WTC11 (cell line): ENCODE results near the gene SYNE3. TPM values are rescaled to one million over a fixed set of nuclear protein-coding genes. Genes with fewer than 3 reads are reported as not detected.

Experiments used
- ATAC-seq: fragments of 200-7000 bp; cut with Tn5 transposase; 2 replicates; pipeline ENCODE4 v1.10.0; 2021; ENCODE audit warnings: mild to moderate bottlenecking, moderate library complexity
- CTCF ChIA-PET: fragments of 300-600 bp; sonication (Branson Sonifier 250); formaldehyde crosslinking; loops from one replicate; lab custom pipeline; 2021; ENCODE audit warnings: antibody characterized with exemption; lab: Charles Lee
- POLR2A ChIA-PET: fragments of 350-600 bp; sonication (Branson Sonifier 250); formaldehyde crosslinking; loops from one replicate; lab custom pipeline; 2021; ENCODE audit warnings: antibody characterized with exemption; lab: Charles Lee
- DNase-seq: peaks from one replicate; pipeline ENCODE4 v3.0.0; 2021; ENCODE audit warnings: low spot score
- H3K27ac Mint-ChIP-seq: 2 replicates; pipeline ENCODE4 v1.8.0; 2021; ENCODE audit warnings: mixed read lengths
- H3K27me3 Mint-ChIP-seq: 2 replicates; pipeline ENCODE4 v1.8.0; 2021; ENCODE audit warnings: low read depth, mild to moderate bottlenecking, moderate library complexity, mixed read lengths
- H3K36me3 Mint-ChIP-seq: 2 replicates; pipeline ENCODE4 v1.8.0; 2021; ENCODE audit warnings: mixed read lengths
- H3K4me1 Mint-ChIP-seq: 2 replicates; pipeline ENCODE4 v1.8.0; 2022; ENCODE audit warnings: mixed read lengths
- H3K4me3 Mint-ChIP-seq: 2 replicates; pipeline ENCODE4 v1.8.0; 2021; ENCODE audit warnings: mild to moderate bottlenecking, moderate library complexity, mixed read lengths
- H3K9me3 Mint-ChIP-seq: 2 replicates; pipeline ENCODE4 v1.8.0; 2021; ENCODE audit warnings: mixed read lengths
- ATF3 ChIP-seq: sonication (generic); formaldehyde crosslinking; conservative IDR thresholded peaks from 2 replicates; pipeline ENCODE4 v1.8.1; 2022; ENCODE audit warnings: mild to moderate bottlenecking, missing genetic modification reagents
- CDX4 ChIP-seq: fragments of 250-450 bp; sonication (Bioruptor Pico); IDR thresholded peaks from 2 replicates; pipeline ENCODE4 v1.9.0; 2021; ENCODE audit warnings: moderate library complexity, mild to moderate bottlenecking, inconsistent platforms, borderline replicate concordance
- CTCF ChIP-seq: fragments of 200-600 bp; IDR thresholded peaks from 2 replicates; pipeline ENCODE4 v1.8.0; 2022; ENCODE audit warnings: antibody characterized with exemption
- E2F4 ChIP-seq: sonication (generic); formaldehyde crosslinking; IDR thresholded peaks from 2 replicates; pipeline ENCODE4 v1.8.1; 2022; ENCODE audit warnings: low read depth, mild to moderate bottlenecking, moderate library complexity, missing genetic modification reagents, borderline replicate concordance
- GABPB1 ChIP-seq: sonication (generic); formaldehyde crosslinking; IDR thresholded peaks from 2 replicates; pipeline ENCODE4 v1.8.1; 2023; ENCODE audit warnings: mild to moderate bottlenecking, missing genetic modification reagents
- HMGA2 ChIP-seq: fragments of 250-450 bp; sonication (Bioruptor Pico); IDR thresholded peaks from 2 replicates; pipeline ENCODE4 v1.4.0; 2021; ENCODE audit warnings: mild to moderate bottlenecking, moderate library complexity
- IRF2 ChIP-seq: sonication (generic); formaldehyde crosslinking; IDR thresholded peaks from 2 replicates; pipeline ENCODE4 v1.8.0; 2022; ENCODE audit warnings: low read depth, missing genetic modification reagents, borderline replicate concordance
- NFATC4 ChIP-seq: fragments of 250-450 bp; sonication (Bioruptor Pico); IDR thresholded peaks from 2 replicates; pipeline ENCODE4 v1.9.0; 2021; ENCODE audit warnings: mild to moderate bottlenecking
- OVOL2 ChIP-seq: fragments of 250-450 bp; sonication (Bioruptor Pico); IDR thresholded peaks from 2 replicates; pipeline ENCODE4 v1.9.0; 2021; ENCODE audit warnings: mild to moderate bottlenecking, borderline replicate concordance
- PRDM15 ChIP-seq: sonication (generic); formaldehyde crosslinking; IDR thresholded peaks from 2 replicates; pipeline ENCODE4 v1.8.0; 2022; ENCODE audit warnings: missing genetic modification reagents
- SOX15 ChIP-seq: fragments of 250-450 bp; sonication (Bioruptor Pico); IDR thresholded peaks from 2 replicates; pipeline ENCODE4 v1.9.0; 2021; ENCODE audit warnings: mild to moderate bottlenecking
- ZBTB21 ChIP-seq: sonication (generic); formaldehyde crosslinking; IDR thresholded peaks from 2 replicates; pipeline ENCODE4 v1.8.1; 2023; ENCODE audit warnings: mild to moderate bottlenecking, missing genetic modification reagents, borderline replicate concordance
- ZNF232 ChIP-seq: sonication (generic); formaldehyde crosslinking; IDR thresholded peaks from 2 replicates; pipeline ENCODE4 v1.8.0; 2022; ENCODE audit warnings: mild to moderate bottlenecking, missing genetic modification reagents
- ZNF263 ChIP-seq: sonication (generic); formaldehyde crosslinking; IDR thresholded peaks from 2 replicates; pipeline ENCODE4 v1.8.1; 2022; ENCODE audit warnings: low read depth, mild to moderate bottlenecking, moderate library complexity, missing genetic modification reagents
- ZNF317 ChIP-seq: sonication (generic); formaldehyde crosslinking; IDR thresholded peaks from 2 replicates; pipeline ENCODE4 v1.8.1; 2023; ENCODE audit warnings: low read depth, mild to moderate bottlenecking, moderate library complexity, missing genetic modification reagents, borderline replicate concordance
- total RNA-seq: library from RNA; stranded (reverse); gene quantifications from 3 replicates; pipeline ENCODE4 v1.2.3, GENCODE V29; 2021
- TF ChIP-seq, protein P1 (sequence below): fragments of 250-450 bp; sonication (Bioruptor Pico); IDR thresholded peaks from 2 replicates; pipeline ENCODE4 v1.9.0; 2021; ENCODE audit warnings: mild to moderate bottlenecking
- TF ChIP-seq, protein P2 (sequence below): sonication (generic); formaldehyde crosslinking; IDR thresholded peaks from 2 replicates; pipeline ENCODE4 v1.8.0; 2022; ENCODE audit warnings: mild to moderate bottlenecking, missing genetic modification reagents
- TF ChIP-seq, protein P3 (sequence below): sonication (generic); formaldehyde crosslinking; IDR thresholded peaks from 2 replicates; pipeline ENCODE4 v1.8.1; 2022; ENCODE audit warnings: mild to moderate bottlenecking, missing genetic modification reagents, moderate library complexity, borderline replicate concordance
- TF ChIP-seq, protein P4 (sequence below): sonication (generic); formaldehyde crosslinking; IDR thresholded peaks from 2 replicates; pipeline ENCODE4 v1.8.0; 2023; ENCODE audit warnings: missing genetic modification reagents, mild to moderate bottlenecking, borderline replicate concordance

SYNE3 gene
- total RNA-seq, 1 experiment from 2014 or later: 0.24 TPM

GRCh38 chr14:95485222-95485819, 31.1 kb downstream of the SYNE3 start (continued):
- TF ChIP-seq PRDM15 (CRISPR knock-in tag): no peak
- TF ChIP-seq, protein P1, sequence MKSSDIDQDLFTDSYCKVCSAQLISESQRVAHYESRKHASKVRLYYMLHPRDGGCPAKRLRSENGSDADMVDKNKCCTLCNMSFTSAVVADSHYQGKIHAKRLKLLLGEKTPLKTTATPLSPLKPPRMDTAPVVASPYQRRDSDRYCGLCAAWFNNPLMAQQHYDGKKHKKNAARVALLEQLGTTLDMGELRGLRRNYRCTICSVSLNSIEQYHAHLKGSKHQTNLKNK: no peak
- TF ChIP-seq IRF2 (CRISPR knock-in tag): no peak
- TF ChIP-seq, protein P2, sequence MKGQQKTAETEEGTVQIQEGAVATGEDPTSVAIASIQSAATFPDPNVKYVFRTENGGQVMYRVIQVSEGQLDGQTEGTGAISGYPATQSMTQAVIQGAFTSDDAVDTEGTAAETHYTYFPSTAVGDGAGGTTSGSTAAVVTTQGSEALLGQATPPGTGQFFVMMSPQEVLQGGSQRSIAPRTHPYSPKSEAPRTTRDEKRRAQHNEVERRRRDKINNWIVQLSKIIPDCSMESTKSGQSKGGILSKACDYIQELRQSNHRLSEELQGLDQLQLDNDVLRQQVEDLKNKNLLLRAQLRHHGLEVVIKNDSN (CRISPR knock-in tag): no peak
- TF ChIP-seq ZNF232 (CRISPR knock-in tag): no peak
- no peak for TF ChIP-seq HMGA2
- TF ChIP-seq, protein P3, sequence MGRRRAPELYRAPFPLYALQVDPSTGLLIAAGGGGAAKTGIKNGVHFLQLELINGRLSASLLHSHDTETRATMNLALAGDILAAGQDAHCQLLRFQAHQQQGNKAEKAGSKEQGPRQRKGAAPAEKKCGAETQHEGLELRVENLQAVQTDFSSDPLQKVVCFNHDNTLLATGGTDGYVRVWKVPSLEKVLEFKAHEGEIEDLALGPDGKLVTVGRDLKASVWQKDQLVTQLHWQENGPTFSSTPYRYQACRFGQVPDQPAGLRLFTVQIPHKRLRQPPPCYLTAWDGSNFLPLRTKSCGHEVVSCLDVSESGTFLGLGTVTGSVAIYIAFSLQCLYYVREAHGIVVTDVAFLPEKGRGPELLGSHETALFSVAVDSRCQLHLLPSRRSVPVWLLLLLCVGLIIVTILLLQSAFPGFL (CRISPR knock-in tag): no peak
- TF ChIP-seq E2F4 (CRISPR knock-in tag): no peak
- TF ChIP-seq ZNF263 (CRISPR knock-in tag): no peak
- no peak for TF ChIP-seq SOX15 (CRISPR knock-in tag)
- no peak for TF ChIP-seq GABPB1
- TF ChIP-seq, all 79 proteins: peak for 0

DNA sequence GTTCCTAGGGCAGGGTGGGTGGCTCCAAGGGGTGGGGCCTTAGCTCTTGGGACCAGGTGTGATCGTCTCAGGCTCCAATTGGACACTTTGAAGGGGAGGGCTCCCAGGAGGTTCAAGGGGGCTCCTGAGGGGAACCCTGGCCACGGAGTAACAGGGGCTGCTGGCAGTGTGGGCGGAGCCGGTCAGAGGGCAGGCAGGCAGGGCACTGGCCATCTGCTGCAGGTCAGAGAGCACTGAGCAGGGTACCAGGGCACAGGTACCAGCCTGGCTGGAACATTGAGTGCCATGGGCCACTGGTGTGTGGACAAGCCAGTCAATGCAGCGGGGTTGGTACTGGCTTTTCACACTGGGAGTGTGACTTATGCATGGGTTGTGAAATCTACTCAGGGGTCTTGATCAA, 32.2 kb downstream of the SYNE3 start:
- peaks cover 27% of the 10 kb centered on the region for H3K4me1 Mint-ChIP-seq
- DNase-seq (no peak), ATAC-seq (no peak)
- TF ChIP-seq, protein P4, sequence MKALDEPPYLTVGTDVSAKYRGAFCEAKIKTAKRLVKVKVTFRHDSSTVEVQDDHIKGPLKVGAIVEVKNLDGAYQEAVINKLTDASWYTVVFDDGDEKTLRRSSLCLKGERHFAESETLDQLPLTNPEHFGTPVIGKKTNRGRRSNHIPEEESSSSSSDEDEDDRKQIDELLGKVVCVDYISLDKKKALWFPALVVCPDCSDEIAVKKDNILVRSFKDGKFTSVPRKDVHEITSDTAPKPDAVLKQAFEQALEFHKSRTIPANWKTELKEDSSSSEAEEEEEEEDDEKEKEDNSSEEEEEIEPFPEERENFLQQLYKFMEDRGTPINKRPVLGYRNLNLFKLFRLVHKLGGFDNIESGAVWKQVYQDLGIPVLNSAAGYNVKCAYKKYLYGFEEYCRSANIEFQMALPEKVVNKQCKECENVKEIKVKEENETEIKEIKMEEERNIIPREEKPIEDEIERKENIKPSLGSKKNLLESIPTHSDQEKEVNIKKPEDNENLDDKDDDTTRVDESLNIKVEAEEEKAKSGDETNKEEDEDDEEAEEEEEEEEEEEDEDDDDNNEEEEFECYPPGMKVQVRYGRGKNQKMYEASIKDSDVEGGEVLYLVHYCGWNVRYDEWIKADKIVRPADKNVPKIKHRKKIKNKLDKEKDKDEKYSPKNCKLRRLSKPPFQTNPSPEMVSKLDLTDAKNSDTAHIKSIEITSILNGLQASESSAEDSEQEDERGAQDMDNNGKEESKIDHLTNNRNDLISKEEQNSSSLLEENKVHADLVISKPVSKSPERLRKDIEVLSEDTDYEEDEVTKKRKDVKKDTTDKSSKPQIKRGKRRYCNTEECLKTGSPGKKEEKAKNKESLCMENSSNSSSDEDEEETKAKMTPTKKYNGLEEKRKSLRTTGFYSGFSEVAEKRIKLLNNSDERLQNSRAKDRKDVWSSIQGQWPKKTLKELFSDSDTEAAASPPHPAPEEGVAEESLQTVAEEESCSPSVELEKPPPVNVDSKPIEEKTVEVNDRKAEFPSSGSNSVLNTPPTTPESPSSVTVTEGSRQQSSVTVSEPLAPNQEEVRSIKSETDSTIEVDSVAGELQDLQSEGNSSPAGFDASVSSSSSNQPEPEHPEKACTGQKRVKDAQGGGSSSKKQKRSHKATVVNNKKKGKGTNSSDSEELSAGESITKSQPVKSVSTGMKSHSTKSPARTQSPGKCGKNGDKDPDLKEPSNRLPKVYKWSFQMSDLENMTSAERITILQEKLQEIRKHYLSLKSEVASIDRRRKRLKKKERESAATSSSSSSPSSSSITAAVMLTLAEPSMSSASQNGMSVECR (CRISPR knock-in tag): no peak
- no peak for TF ChIP-seq ATF3 (CRISPR knock-in tag)
- TF ChIP-seq NFATC4 (CRISPR knock-in tag): no peak
- no peak for TF ChIP-seq ZBTB21 (CRISPR knock-in tag)
- no peak for TF ChIP-seq OVOL2
- TF ChIP-seq ZNF317 (CRISPR knock-in tag): no peak
- TF ChIP-seq CTCF: no peak
- no peak for TF ChIP-seq CDX4 (CRISPR knock-in tag)
- H3K36me3 Mint-ChIP-seq: no peaks in the 10 kb centered on the region
- no peaks in the 10 kb centered on the region for H3K27me3 Mint-ChIP-seq
- ChIA-PET POLR2A (no interaction called here), CTCF (interaction anchor here (1.3 to 1.7 kb wide), 3 partner anchors 11 to 42 kb away, joined by 3 to 6 read pairs (median 4); no protein-coding TSS in a partner anchor)
- H3K9me3 Mint-ChIP-seq: no peaks in the 10 kb centered on the region
- H3K4me3 Mint-ChIP-seq: no peak overlapping the region
- H3K27ac Mint-ChIP-seq: no peak overlapping the region
